ENCODE data around the gene LYRM4.
"Not testable (repeated sequence)": the region's sequence is repeated elsewhere in the genome, so short reads cannot be mapped to it uniquely, and the experiment has no call there.

Gene LYRM4

GRCh38 chr6:5071216-5071615, 189.5 kb downstream of the LYRM4 start:
- DNase-seq: no peak

GRCh38 chr6:5068153-5068751, 192.5 kb downstream of the LYRM4 start:
- DNase-seq: no peak

- no peak for DNase-seq
Measured at GRCh38 chr6:5067305-5067704, 193.4 kb downstream of the LYRM4 start.

GRCh38 chr6:5066456-5067093, 194.2 kb downstream of the LYRM4 start:
- DNase-seq: no peak

GRCh38 chr6:5063617-5064016, 197.1 kb downstream of the LYRM4 start:
- no peak for DNase-seq

GRCh38 chr6:5061152-5061551, 199.6 kb downstream of the LYRM4 start:
- DNase-seq: no peak

- DNase-seq: not testable (repeated sequence)
Measured at GRCh38 chr6:5060439-5060838, 200.3 kb downstream of the LYRM4 start.

- DNase-seq: no peak
Measured at GRCh38 chr6:5059036-5059896, 201.5 kb downstream of the LYRM4 start.

Measured in hematopoietic multipotent progenitor cell treated with erythropoietin and hydrocortisone succinate and interleukin-3 and kit ligand, for 8 days (in vitro differentiated cells).